ENCODE data around the gene ARHGAP15.

ARHGAP15 gene

GRCh38 chr2:143433840-143434239, 304.6 kb downstream of the ARHGAP15 start:
- in situ Hi-C loops (cut with MboI; ENCODE audit: low sequenced_read_pairs): no loop called here

GRCh38 chr2:143434445-143434844, 305.2 kb downstream of the ARHGAP15 start:
- in situ Hi-C loops (cut with MboI; ENCODE audit: low sequenced_read_pairs): no loop called here

DNA sequence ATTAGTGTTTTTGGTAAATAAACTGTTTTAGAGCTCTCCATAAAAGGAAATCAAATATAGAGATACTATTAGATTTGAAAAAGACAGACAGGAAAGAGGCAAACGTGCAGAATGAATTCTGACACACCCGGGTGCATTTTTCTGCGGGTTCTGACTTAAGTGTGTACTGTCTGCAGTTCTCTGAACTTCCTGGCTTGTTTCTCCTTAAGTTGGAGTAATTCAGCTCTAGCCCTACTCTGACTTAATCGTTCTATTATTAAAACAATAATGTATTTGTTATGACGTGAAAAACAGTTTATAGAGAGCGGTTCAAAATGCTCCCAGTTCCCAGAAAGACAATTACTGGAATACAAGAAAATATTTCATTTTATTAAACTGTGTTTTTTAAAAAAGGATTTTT, 305.9 kb downstream of the ARHGAP15 start:
- in situ Hi-C loops (cut with MboI; ENCODE audit: low sequenced_read_pairs): no loop called here

DNA sequence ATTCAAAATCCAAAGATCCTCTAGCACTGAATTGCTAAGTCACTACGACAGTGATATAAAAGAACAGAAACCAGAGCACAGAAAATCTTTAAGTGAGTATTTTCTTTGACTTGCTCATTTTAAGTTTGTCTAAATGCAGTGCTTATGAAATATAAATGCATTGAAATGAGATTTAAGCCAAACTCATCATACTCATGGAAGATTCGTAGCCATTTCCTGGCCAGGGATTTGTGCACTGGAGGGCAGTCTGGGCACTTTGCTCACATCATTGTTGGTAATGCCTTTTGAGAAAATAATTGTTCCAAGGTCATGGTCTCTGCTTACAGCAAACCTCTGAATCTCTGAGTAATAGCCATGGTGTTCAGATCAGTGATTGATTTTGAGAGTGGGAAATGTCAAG, 307.7 kb downstream of the ARHGAP15 start:
- in situ Hi-C loops (cut with MboI; ENCODE audit: low sequenced_read_pairs): no loop called here

DNA sequence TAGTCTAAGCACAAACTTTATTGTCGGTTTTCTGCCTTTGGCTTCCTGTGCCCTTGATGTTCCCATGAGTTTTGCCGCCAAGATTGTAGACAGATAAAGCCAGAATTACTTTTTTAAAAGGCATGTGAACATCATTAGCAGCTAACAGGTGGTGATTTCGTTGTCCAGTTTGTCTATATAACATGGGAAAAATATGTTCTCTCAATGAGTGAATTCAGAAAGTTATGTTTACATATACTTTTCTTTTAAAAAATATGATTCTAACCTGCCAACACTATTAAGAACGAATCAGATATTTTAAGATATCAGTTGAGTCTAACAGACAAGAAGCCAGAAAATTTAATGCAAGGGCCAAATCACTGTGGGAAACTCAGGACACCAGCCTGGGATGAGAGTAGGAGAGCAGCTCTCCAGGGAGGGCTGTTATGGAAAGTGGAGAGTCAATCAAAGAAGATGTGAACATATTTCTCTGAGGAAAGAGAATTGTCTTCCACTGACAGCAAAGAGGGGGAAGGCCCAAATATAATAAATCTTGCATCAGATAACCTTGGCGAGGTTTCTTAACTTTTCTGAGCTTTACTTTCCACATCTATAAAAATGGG, 311.3 kb downstream of the ARHGAP15 start:
- in situ Hi-C loops (cut with MboI; ENCODE audit: low sequenced_read_pairs): no loop called here

DNA sequence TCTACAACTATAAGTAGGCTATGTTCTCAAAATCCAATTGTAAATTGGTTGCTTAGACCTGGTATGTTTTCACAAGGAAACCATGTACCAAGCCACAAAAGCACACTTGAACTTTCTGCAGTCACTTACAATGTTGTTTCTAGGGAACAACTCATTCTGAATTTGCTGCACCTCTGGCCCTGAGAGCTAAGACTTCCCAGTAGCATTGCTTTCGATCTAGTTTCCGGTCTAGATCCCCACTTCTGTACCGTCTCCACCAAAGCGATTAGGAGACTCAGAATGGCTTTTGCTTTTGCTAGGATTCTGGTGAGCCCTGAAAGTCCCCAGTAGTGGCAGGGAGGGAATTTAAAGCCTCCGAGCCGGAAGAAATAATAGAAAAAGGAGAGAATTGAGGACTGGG, 313.0 kb downstream of the ARHGAP15 start:
- in situ Hi-C loops (cut with MboI; ENCODE audit: low sequenced_read_pairs): no loop called here

GRCh38 chr2:143451642-143452281, 322.5 kb downstream of the ARHGAP15 start:
- in situ Hi-C loops (cut with MboI; ENCODE audit: low sequenced_read_pairs): no loop called here

DNA sequence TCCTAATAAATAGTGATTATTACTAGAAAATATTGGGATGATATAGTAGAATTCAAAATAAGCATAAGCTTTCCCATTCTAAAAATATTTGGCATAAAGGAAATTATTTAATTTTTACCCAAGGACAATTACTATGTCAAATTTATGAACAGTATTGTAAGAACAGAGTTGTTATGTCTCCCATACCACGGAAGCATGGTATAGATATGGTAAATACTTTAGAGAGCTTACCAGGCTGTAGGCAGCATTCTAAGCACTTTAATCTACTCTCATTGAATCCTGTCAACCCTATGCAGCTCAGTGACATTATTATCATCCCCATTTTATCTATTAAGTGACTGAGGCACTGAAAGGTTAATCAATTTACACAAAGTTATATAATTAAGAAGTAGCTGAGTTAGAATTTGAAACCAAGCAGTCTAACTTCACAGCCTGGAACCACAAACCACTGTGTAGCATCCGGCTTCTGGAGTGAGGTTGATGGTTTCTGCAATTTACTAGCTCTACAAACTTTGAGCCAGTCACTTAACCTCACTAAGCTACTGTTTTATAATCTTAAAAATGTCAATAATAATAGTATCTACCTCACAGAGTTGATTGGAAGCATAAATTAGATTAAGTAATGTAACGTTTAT, 323.7 kb downstream of the ARHGAP15 start:
- in situ Hi-C loops (cut with MboI; ENCODE audit: low sequenced_read_pairs): no loop called here

GRCh38 chr2:143453981-143454511, 324.8 kb downstream of the ARHGAP15 start:
- in situ Hi-C loops (cut with MboI; ENCODE audit: low sequenced_read_pairs): no loop called here

DNA sequence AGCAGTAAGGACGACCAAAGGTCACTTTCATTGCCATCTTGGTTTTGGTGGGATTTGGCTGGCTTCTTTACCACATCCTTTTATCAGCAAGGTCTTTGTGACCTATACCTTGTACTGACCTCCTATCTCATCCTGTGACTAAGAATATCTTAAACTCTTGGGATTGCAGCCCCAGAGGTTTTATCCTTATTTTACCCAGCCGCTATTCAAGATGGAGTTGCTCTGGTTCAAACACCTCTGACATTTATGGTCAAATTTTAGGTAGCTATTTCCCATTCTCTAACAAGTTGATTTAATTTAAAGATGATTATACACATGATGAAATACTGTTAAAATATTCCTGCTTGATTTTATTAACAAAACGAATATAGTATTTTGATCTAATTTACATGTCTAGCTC, 326.1 kb downstream of the ARHGAP15 start:
- in situ Hi-C loops (cut with MboI; ENCODE audit: low sequenced_read_pairs): no loop called here

- in situ Hi-C loops (cut with MboI; ENCODE audit: low sequenced_read_pairs): no loop called here
Measured at GRCh38 chr2:143458258-143459190, 329.3 kb downstream of the ARHGAP15 start.

GRCh38 chr2:143460382-143460781, 331.2 kb downstream of the ARHGAP15 start:
- in situ Hi-C loops (cut with MboI; ENCODE audit: low sequenced_read_pairs): no loop called here

- in situ Hi-C loops (cut with MboI; ENCODE audit: low sequenced_read_pairs): no loop called here
Measured at GRCh38 chr2:143463719-143464118, 334.5 kb downstream of the ARHGAP15 start.

DNA sequence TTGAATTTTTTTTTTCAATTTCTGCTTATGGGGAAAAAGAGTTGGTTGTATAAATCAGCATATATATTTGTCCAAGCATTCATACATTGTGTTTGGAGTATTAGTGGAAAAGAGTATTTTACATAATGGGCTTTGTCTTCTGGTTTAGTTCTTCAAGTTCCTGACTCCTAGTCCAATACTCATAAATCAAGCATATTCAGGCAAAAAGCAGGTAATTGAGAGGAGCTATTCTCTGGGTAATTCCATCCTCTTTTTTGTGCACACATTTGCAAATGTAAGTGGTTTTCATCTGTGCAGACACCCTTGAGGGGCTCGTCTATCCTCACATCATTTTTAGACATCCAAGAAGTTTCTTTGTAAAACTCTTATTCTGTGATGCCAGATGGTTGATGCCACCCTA, 337.2 kb downstream of the ARHGAP15 start:
- in situ Hi-C loops (cut with MboI; ENCODE audit: low sequenced_read_pairs): no loop called here

DNA sequence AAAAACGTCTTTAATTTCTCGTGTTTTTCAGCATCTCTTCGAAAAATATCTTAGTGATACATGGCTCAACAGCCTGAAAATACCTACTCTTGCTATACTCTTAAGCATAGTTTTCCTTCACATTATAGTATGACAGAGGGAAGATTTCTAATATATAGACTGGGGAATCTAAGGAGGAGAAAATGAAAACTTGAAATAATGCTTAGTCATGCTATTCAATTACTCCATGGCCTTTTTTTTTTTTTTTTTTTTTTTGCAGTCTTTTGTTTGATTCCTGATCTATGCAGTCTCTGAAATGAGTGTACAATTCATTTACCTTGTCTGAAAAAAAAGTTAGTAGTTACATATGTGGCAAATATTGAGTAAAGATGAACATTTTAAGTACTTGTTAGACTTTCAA, 337.8 kb downstream of the ARHGAP15 start:
- in situ Hi-C loops (cut with MboI; ENCODE audit: low sequenced_read_pairs): no loop called here

DNA sequence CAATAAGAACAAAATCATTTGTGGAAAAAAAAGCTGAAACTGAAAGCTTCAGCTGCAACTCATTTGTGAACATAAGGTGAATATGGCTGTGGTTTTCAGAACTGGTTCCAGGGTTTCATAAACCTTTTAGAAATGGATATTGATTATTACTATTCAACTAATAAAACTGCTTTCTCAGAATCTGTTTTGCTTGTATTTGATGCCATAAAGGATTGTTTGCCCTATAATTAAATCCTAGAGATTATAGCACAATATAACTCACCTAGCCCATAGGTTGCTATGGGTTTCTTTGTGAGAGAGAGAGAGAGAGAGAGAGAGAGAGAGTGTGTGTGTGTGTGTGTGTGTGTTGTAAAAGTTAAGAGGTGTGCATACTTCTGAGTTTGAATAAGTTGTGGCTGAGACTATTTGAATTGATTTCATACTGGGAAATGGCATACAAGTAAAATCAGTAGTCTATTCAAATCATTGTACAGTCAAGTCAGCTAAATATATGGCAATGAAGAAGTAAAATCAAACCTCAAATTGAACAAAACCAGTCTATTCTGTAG, 339.2 kb downstream of the ARHGAP15 start:
- in situ Hi-C loops (cut with MboI; ENCODE audit: low sequenced_read_pairs): no loop called here

DNA sequence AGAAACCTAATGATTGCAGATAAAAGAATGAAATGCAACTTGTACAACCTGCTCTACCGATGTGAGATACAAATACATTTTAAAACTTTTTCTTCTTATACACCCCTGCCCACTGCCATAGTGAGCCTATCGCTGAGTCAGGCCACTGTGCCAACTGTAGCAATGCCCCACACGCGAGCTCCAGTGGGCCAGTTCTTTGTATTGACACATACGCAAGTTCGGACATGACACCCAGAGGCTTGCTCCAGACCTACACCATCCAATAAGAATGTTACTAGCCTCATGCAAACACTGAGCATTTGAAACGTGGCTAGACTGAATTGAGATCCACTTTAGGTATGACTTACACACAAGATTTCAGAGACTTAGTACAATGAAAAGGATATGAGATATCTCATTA, 340.1 kb downstream of the ARHGAP15 start:
- in situ Hi-C loops (cut with MboI; ENCODE audit: low sequenced_read_pairs): no loop called here

GRCh38 chr2:143471550-143471949, 342.3 kb downstream of the ARHGAP15 start:
- in situ Hi-C loops (cut with MboI; ENCODE audit: low sequenced_read_pairs): no loop called here

DNA sequence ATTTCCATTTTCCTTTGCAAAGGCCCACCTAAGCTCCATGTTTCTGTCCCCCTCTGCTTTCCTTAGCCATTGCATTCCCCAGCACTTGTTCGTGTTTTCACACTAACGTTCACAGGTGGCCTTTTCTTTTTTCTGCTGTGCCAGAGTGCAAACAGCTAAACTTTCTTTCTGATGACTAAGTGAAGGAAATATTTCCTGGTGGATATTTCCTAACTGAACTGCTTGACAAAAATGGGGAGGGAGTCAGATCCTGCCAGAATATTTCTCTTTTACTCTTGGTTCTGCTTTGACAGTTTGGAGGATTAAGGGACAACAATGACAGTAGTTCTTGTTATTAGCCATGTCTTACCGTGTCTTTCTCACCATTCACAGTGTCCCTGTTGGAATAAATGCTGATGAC, 344.0 kb downstream of the ARHGAP15 start:
- in situ Hi-C loops (cut with MboI; ENCODE audit: low sequenced_read_pairs): no loop called here

DNA sequence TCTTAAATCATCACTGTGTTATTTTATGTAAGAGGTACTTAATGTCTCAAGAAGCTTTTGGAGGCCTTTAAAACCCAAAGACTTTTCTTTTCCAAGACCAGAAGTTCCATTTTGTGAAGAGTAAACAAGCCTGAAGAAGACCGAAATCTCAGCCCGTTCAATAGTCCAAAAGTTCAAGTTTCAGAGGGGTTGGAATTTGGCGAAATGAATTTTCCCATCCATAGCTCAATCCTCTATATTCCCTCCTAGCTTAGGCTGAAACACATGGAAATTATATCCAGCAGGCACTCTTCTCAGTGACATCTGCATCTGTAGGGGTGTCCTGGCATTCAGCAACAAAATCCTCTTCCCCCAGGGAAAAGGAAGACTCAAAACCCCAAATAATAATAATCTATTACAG, 344.6 kb downstream of the ARHGAP15 start:
- in situ Hi-C loops (cut with MboI; ENCODE audit: low sequenced_read_pairs): no loop called here

DNA sequence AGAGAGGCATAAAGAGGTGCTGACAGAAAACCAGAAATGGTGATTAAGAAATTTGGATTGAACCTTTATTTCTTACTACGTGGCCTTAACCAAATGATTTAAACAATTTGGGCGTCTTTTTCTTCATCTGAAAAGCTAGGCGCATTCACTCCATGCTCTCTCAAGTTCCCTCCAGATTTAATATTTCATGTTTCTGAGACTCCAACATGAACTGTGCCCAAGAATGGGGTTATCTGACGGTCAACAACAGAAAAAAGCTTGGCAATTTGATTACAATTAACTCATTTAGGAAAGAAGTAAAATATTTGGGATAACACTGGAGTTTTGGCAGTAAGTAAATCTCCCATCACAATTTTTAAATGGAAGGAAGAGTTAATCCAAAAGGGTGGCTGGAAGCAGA, 345.4 kb downstream of the ARHGAP15 start:
- in situ Hi-C loops (cut with MboI; ENCODE audit: low sequenced_read_pairs): no loop called here
